PC-9 (cell line): ENCODE results near the gene TRPM8.

Source experiments
- EZH2 ChIP-seq: fragments of 200-600 bp; sonication (generic); IDR thresholded peaks from 2 replicates; pipeline ENCODE4 v1.8.0; 2017; ENCODE audit warnings: antibody characterized with exemption, low read depth
- TF ChIP-seq, protein P1 (sequence below): fragments of 200-600 bp; sonication (generic); conservative IDR thresholded peaks from 2 replicates; pipeline ENCODE4 v1.6.1; 2017; ENCODE audit warnings: mixed run types, antibody characterized with exemption, mild to moderate bottlenecking, moderate library complexity

DNA sequence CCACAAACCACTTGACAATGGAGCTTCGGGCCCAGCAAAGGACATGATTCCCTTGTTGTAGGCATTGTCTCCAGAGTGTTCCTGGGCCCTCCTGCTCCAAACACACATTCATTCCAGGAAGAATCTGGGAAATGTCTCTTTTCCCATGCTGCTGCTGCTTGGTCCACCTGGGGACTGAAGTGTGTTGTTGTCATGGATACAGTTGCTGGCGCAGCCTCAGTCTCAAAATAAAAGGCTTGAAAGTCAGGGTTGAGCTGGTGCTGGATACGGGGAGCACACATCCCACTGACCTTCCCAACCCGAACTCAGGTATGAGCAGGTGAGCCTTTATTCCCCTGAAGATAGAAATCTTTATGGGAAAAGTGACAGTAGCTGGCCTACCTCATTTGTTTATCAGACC, 102.7 kb downstream of the TRPM8 start:
- TF ChIP-seq, protein P1, sequence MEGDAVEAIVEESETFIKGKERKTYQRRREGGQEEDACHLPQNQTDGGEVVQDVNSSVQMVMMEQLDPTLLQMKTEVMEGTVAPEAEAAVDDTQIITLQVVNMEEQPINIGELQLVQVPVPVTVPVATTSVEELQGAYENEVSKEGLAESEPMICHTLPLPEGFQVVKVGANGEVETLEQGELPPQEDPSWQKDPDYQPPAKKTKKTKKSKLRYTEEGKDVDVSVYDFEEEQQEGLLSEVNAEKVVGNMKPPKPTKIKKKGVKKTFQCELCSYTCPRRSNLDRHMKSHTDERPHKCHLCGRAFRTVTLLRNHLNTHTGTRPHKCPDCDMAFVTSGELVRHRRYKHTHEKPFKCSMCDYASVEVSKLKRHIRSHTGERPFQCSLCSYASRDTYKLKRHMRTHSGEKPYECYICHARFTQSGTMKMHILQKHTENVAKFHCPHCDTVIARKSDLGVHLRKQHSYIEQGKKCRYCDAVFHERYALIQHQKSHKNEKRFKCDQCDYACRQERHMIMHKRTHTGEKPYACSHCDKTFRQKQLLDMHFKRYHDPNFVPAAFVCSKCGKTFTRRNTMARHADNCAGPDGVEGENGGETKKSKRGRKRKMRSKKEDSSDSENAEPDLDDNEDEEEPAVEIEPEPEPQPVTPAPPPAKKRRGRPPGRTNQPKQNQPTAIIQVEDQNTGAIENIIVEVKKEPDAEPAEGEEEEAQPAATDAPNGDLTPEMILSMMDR: no peak
- no peak for TF ChIP-seq EZH2
